ENCODE results near the gene PARP6.
A peak's percentile ranks its signal among the peaks of the same experiment; 100 is the strongest.

PARP6 gene

DNA sequence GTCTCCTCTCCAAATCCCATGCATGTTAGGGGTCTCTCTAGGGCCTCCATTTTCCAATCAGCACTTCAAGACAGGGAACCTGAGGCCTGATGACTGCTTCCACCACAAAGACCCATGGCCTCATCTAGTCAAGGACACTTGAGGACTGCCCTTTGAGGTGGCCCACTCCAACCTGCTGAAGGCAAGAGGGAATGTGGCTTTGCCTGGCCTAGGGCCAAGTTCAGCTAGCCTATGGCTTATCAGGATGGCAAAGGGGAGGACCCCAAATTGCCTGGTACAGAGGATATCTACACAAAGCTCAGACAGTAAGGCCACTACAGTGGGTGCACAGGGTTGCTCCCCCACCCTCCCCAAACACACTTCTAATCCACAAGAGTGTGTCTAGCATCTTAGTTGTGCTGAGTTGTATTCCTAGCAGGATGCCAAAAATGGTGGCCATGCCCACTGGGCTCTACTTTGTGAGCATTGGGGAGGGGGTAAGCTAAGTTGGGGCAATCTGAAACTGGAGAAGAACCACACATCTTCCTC lies 64.7 kb downstream of the PARP6 start:
- TF ChIP-seq, protein P1, sequence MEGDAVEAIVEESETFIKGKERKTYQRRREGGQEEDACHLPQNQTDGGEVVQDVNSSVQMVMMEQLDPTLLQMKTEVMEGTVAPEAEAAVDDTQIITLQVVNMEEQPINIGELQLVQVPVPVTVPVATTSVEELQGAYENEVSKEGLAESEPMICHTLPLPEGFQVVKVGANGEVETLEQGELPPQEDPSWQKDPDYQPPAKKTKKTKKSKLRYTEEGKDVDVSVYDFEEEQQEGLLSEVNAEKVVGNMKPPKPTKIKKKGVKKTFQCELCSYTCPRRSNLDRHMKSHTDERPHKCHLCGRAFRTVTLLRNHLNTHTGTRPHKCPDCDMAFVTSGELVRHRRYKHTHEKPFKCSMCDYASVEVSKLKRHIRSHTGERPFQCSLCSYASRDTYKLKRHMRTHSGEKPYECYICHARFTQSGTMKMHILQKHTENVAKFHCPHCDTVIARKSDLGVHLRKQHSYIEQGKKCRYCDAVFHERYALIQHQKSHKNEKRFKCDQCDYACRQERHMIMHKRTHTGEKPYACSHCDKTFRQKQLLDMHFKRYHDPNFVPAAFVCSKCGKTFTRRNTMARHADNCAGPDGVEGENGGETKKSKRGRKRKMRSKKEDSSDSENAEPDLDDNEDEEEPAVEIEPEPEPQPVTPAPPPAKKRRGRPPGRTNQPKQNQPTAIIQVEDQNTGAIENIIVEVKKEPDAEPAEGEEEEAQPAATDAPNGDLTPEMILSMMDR (conservative IDR thresholded peaks at IDR 0.05; ENCODE audit: low read depth, low read length): no peak
- H3K4me3 ChIP-seq (ENCODE audit: low read depth, low read length): no peak overlapping the region
- DNase-seq (ENCODE audit: low read depth): no peak

DNA sequence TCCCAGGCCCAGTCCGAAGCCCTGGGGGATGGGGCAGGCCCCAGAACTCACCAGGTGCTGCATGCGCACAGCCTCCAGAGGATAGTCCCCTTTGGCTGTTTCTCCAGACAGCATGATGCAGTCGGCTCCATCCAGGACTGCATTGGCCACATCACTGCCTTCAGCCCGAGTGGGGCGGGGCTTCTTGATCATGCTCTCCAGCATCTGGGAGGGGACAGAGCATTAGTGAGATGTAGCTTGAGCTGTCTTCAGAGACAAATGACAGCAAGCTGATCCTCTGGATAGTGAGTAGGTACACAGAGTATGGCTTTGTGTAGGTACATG lies 65.7 kb downstream of the PARP6 start:
- TF ChIP-seq, protein P1 (conservative IDR thresholded peaks at IDR 0.05; ENCODE audit: low read depth, low read length): no peak
- H3K4me3 ChIP-seq (ENCODE audit: low read depth, low read length): no peak overlapping the region
- DNase-seq (ENCODE audit: low read depth): no peak

DNA sequence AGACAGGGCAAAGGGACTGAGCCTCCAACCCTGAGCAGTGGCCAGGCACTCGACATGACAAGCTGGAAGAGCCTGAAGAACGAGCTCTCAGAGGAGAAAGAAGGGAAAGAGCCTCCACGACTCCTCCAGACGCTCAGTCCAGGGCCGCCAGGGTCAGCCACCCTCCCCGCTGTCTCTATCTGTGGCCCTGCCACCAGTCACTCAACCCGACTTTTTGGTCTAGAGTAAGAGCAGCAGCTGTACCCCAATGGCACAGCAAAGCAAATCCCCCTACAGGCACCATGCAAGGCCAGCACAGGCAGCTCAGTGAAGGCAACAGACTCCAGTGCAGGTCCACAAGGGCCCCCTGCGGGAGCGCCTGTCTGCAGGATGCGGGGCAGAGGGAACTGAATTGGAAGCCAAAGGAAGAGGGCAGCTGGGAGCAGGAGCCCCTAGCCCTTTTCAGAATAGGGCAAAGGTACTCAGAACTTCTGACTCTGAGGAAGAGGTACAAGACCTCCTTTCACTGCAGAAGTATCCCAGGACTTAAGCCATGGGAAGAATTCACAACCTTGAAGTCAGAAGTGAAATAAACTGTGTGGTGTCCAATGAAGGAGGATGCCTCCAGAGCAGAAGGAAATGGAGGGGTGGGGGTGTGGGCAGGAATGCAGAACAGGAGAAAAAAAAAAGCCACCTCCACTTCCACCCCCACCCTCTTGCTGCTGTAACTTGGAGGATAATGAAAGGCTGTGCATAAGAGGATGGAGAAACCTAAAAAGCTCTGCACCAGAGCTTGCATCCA lies 66.3 kb downstream of the PARP6 start:
- TF ChIP-seq, protein P1 (conservative IDR thresholded peaks at IDR 0.05; ENCODE audit: low read depth, low read length): no peak
- H3K4me3 ChIP-seq (ENCODE audit: low read depth, low read length): no peak overlapping the region
- no peak for DNase-seq (ENCODE audit: low read depth)

DNA sequence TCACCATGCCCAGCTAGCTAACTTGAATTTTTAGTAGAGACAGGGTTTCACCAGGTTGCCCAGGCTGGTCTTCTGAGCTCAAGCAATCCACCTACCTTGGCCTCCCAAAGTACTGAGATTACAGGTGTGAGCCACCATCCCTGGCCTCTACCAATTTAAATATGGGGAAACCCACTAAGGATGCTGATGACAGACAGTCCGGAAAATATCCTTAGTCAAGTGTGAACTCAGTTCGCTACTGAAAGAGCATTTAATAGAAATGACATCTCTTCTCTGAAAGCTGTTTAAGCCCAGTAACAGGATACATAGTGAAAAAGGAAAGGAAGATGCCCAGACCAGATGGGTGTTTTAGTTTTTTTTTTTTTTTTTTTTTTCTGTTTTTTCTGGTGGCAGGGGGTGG lies 67.1 kb downstream of the PARP6 start:
- TF ChIP-seq, protein P1 (conservative IDR thresholded peaks at IDR 0.05; ENCODE audit: low read depth, low read length): no peak
- no peak for DNase-seq (ENCODE audit: low read depth)
- H3K4me3 ChIP-seq (ENCODE audit: low read depth, low read length): no peak overlapping the region

DNA sequence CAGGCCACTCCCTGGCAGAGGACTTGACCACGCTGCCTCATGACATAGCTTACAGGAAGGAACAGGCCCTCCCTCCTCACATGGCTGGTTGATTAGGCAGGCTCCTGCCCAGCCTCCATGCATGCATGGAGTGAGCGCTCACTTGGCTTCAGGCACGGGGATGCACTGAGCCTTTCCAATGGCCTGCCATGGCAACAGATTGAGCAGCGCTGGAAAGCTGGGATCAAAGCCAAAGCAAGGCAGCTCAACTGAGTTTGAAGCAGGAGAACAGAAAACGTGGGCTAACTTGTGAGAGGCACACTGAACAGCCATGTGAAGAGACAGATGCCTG lies 68.9 kb downstream of the PARP6 start:
- peak; percentile 73 for DNase-seq (ENCODE audit: low read depth)
- H3K4me3 ChIP-seq (ENCODE audit: low read depth, low read length): no peak overlapping the region
- TF ChIP-seq, protein P1 (conservative IDR thresholded peaks at IDR 0.05; ENCODE audit: low read depth, low read length): no peak

DNA sequence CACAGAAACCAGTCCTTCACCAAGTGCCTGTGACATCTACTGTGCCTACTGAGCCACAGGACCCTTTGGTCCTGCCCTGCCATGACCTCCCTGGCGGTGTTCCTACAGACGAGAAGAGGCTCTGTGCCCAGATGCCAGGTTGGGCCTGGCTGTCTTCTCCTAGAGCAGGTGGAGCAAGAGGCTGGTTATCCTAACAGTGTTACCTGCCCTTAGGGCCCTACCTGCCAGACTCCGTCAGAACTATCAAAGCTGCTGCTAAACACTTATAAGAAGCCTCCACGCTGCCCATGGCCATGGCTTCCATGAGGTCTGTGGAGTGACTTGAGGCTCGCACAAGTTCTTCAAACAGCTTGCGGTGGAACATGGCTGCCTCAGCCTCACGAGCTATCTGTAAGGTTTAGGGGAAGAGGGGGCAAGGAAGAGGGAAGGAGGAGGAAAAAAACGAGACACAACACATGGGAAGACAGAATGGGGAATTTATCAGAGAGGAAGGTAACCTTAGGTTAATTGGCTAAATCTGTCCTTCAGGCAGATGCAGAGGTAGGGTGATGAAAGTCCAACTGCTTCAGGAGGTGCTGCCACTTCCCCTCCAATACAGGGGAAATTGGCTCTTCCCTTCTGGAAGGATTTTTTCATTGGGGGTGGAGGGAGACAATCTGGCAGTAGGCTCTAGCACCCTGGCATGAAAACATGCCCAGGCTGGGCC lies 69.4 kb downstream of the PARP6 start:
- H3K4me3 ChIP-seq (ENCODE audit: low read depth, low read length): no peak overlapping the region
- TF ChIP-seq, protein P1 (conservative IDR thresholded peaks at IDR 0.05; ENCODE audit: low read depth, low read length): no peak
- DNase-seq (ENCODE audit: low read depth): no peak
